Fibroblast of skin of right quadriceps (primary cell): ENCODE results near the gene RGMA.

Experiments used
- DNase-seq: peaks from one replicate; pipeline ENCODE4 v3.0.0-alpha.2; 2013

Gene RGMA

GRCh38 chr15:93001156-93001555 is 87.9 kb downstream of the RGMA start:
- DNase-seq, result no peak

- DNase-seq, result no peak
These were observed 91.2 kb downstream of the RGMA start for GRCh38 chr15:92997821-92998220.

GRCh38 chr15:92992720-92993119 is 96.3 kb downstream of the RGMA start:
- DNase-seq, result no peak

- no peak for DNase-seq
These were observed 99.0 kb downstream of the RGMA start for GRCh38 chr15:92990031-92990430.

- no peak for DNase-seq
These were observed 99.5 kb downstream of the RGMA start for GRCh38 chr15:92989470-92989869.
